ENCODE data around the gene IGIP.

- TF ChIP-seq POLR2A (IDR thresholded peaks at IDR 0.05; ENCODE audit: low read depth, low read length) (no peak), SPI1 (IDR thresholded peaks at IDR 0.05; ENCODE audit: low read depth, low read length) (no peak), POLR2AphosphoS5 (IDR thresholded peaks at IDR 0.05; ENCODE audit: low read depth, low read length) (no peak), TAF1 (IDR thresholded peaks at IDR 0.05; ENCODE audit: low read depth, low read length) (no peak), POU2F2 (IDR thresholded peaks at IDR 0.05; ENCODE audit: low read depth, low read length) (no peak)
Observed at GRCh38 chr5:140168371-140168770, 42.6 kb downstream of the IGIP start.
